GM23338 (cell line): ENCODE results near the gene CLEC14A. TPM values are rescaled to one million over a fixed set of nuclear protein-coding genes. Genes with fewer than 3 reads are reported as not detected.

ENCODE experiments used
- ATAC-seq: fragments of 200-7000 bp; cut with Tn5 transposase; 3 replicates; pipeline ENCODE4 v1.9.1; 2020
- DNase-seq: peaks from one replicate; pipeline ENCODE4 v3.0.0-alpha.2; 2015; ENCODE audit warnings: low spot score
- H2AFZ ChIP-seq: fragments of 200-600 bp; sonication (generic); 2 replicates; pipeline ENCODE4 v1.8.0; 2016; ENCODE audit warnings: antibody characterized with exemption, mild to moderate bottlenecking, moderate library complexity
- H3F3A ChIP-seq: fragments of 200-600 bp; sonication (generic); replicated peaks from 2 replicates; pipeline ENCODE4 v1.8.0; 2017; ENCODE audit warnings: antibody characterized with exemption, mixed run types, low read depth
- H3K27ac ChIP-seq: fragments of 200-600 bp; sonication (generic); 2 replicates; pipeline ENCODE4 v1.6.1; 2016; ENCODE audit warnings: low read depth
- H3K27me3 ChIP-seq: fragments of 200-600 bp; sonication (generic); 2 replicates; pipeline ENCODE4 v1.8.0; 2016; ENCODE audit warnings: mild to moderate bottlenecking, mixed run types, moderate library complexity; ENCODE audit not compliant: insufficient read depth
- H3K36me3 ChIP-seq: fragments of 200-600 bp; sonication (generic); 2 replicates; pipeline ENCODE4 v1.8.0; 2016; ENCODE audit warnings: mild to moderate bottlenecking; ENCODE audit not compliant: insufficient read depth
- H3K4me1 ChIP-seq: fragments of 200-600 bp; sonication (generic); 2 replicates; pipeline ENCODE4 v1.8.0; 2016; ENCODE audit warnings: mild to moderate bottlenecking, moderate library complexity; ENCODE audit not compliant: insufficient read depth
- H3K4me2 ChIP-seq: fragments of 200-600 bp; sonication (generic); 2 replicates; pipeline ENCODE4 v1.7.1; 2017; ENCODE audit warnings: mixed run types
- H3K4me3 ChIP-seq: fragments of 200-600 bp; sonication (generic); 2 replicates; pipeline ENCODE4 v1.6.1; 2016; ENCODE audit warnings: mixed run types
- H3K79me2 ChIP-seq: fragments of 200-600 bp; sonication (generic); replicated peaks from 2 replicates; pipeline ENCODE4 v1.8.0; 2017; ENCODE audit warnings: mild to moderate bottlenecking; ENCODE audit not compliant: insufficient read depth
- H3K9me2 ChIP-seq: fragments of 200-600 bp; sonication (generic); 2 replicates; pipeline ENCODE4 v1.8.0; 2017; ENCODE audit not compliant: insufficient read depth
- H4K20me1 ChIP-seq: fragments of 200-600 bp; sonication (generic); replicated peaks from 2 replicates; pipeline ENCODE4 v1.8.0; 2017; ENCODE audit warnings: mild to moderate bottlenecking; ENCODE audit not compliant: insufficient read depth
- H3K27ac Mint-ChIP-seq: 2 replicates; pipeline ENCODE4 v1.8.0; 2020; ENCODE audit warnings: inconsistent platforms, mild to moderate bottlenecking, moderate library complexity, mixed read lengths
- H3K27me3 Mint-ChIP-seq: 3 replicates; pipeline ENCODE4 v1.8.0; 2022; ENCODE audit warnings: low read depth, mild to moderate bottlenecking, moderate library complexity, mixed read lengths, inconsistent platforms; ENCODE audit not compliant: insufficient read depth, poor library complexity
- H3K36me3 Mint-ChIP-seq: 3 replicates; pipeline ENCODE4 v1.8.0; 2021; ENCODE audit warnings: low read depth, mild to moderate bottlenecking, inconsistent platforms, moderate library complexity, mixed read lengths
- H3K4me1 Mint-ChIP-seq: 3 replicates; pipeline ENCODE4 v1.8.0; 2020; ENCODE audit warnings: mild to moderate bottlenecking, inconsistent platforms, mixed read lengths
- H3K4me3 Mint-ChIP-seq: 3 replicates; pipeline ENCODE4 v1.8.0; 2021; ENCODE audit warnings: moderate library complexity, mild to moderate bottlenecking, inconsistent platforms, mixed read lengths
- H3K9me3 Mint-ChIP-seq: 3 replicates; pipeline ENCODE4 v1.8.0; 2020; ENCODE audit warnings: moderate library complexity, mild to moderate bottlenecking, inconsistent platforms, mixed read lengths
- CREB1 ChIP-seq: fragments of 250-450 bp; sonication (Bioruptor Pico); IDR thresholded peaks from 2 replicates; pipeline ENCODE4 v1.5.0; 2020; ENCODE audit warnings: low read depth, mild to moderate bottlenecking, moderate library complexity
- EZH2 ChIP-seq: fragments of 200-600 bp; sonication (generic); IDR thresholded peaks from one replicate; pipeline ENCODE4 v1.8.0; 2017; ENCODE audit warnings: antibody characterized with exemption, mild to moderate bottlenecking, low read depth; ENCODE audit not compliant: unreplicated experiment
- EZH2phosphoT487 ChIP-seq: fragments of 200-600 bp; sonication (generic); IDR thresholded peaks from one replicate; pipeline ENCODE4 v1.8.1; 2018; ENCODE audit warnings: antibody characterized with exemption; ENCODE audit not compliant: unreplicated experiment
- STAT1 ChIP-seq: IDR thresholded peaks from one replicate; pipeline ENCODE4 v1.6.1; 2016; ENCODE audit warnings: antibody characterized with exemption; ENCODE audit not compliant: unreplicated experiment
- ZNF114 ChIP-seq: fragments of 250-450 bp; sonication (Bioruptor Pico); IDR thresholded peaks from 2 replicates; pipeline ENCODE4 v1.5.0; 2020; ENCODE audit warnings: mild to moderate bottlenecking, moderate library complexity
- polyA plus RNA-seq: library from polyadenylated mRNA; unstranded; fragments of >200 nt; fragmentation: Nextera tagmentation; extraction: Ambion mirVana; gene quantifications from 2 replicates; pipeline ENCODE4 v1.2.1, GENCODE V29; 2016
- total RNA-seq: library from RNA; depleted of rRNA; stranded (reverse); fragments of >200 nt; shearing (Covaris generic); gene quantifications from 2 replicates; pipeline ENCODE4 v1.2.3, GENCODE V29; 2014
- TF ChIP-seq, protein P1 (sequence below): IDR thresholded peaks from 2 replicates; pipeline ENCODE4 v1.6.1; 2016; ENCODE audit warnings: antibody characterized with exemption
- TF ChIP-seq, protein P2 (sequence below), 2 experiments: fragments of 200-600 bp in 1 of 2; sonication (generic) in 1 of 2; conservative IDR thresholded peaks; 2 replicates each; pipeline versions ENCODE4 v1.5.1 to v1.6.1; 2016 to 2017; ENCODE audit warnings: antibody characterized with exemption in 2 of 2, low read depth in 2 of 2, mild to moderate bottlenecking in 2 of 2, moderate library complexity in 1 of 2
- TF ChIP-seq, protein P3 (sequence below): IDR thresholded peaks from one replicate; pipeline ENCODE4 v1.6.1; 2018; ENCODE audit warnings: antibody characterized with exemption; ENCODE audit not compliant: unreplicated experiment

CLEC14A gene
- total and polyA plus RNA-seq, 2 experiments from 2014 or later: not detected

DNA sequence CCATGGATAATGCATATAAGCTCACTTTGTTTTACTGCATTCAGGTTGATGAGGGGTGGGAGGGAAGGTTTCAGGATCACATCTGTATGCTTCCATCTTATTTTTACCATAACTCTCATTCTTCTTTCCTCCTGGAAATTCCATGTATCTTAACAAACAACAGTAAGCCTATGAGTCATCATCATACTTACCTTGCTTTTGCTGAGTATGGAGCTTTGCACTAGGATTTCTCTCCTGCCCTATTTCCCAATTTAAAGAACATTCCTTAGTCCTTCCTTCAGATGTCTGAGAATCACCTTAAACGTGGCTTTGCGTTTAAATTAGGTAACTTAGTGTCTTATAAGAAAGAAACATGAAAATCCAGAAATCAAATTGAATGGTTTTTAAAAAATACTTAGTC, 1.6 kb upstream of the CLEC14A start (continued):
- TF ChIP-seq, protein P1, sequence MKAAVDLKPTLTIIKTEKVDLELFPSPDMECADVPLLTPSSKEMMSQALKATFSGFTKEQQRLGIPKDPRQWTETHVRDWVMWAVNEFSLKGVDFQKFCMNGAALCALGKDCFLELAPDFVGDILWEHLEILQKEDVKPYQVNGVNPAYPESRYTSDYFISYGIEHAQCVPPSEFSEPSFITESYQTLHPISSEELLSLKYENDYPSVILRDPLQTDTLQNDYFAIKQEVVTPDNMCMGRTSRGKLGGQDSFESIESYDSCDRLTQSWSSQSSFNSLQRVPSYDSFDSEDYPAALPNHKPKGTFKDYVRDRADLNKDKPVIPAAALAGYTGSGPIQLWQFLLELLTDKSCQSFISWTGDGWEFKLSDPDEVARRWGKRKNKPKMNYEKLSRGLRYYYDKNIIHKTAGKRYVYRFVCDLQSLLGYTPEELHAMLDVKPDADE: no peak
- TF ChIP-seq EZH2phosphoT487 (no peak), STAT1 (no peak)

DNA sequence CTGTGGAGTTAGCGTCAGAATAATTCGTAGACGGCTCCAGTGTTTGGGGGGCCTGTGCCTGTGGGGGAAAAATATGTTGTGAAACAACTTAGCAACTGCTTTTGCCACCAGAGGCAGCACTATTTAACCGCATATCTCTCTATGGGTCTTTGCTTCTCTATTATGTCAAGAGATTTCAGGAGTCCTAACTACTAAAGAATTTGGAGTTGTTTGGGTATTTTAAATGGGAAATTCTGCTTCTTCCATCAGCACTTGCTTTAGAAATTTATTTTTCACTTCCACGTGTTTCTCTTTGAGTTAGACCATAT, 594 bp upstream of the CLEC14A start:
- TF ChIP-seq ZNF114 (CRISPR knock-in tag) (no peak), EZH2phosphoT487 (no peak)
- TF ChIP-seq, protein P2, sequence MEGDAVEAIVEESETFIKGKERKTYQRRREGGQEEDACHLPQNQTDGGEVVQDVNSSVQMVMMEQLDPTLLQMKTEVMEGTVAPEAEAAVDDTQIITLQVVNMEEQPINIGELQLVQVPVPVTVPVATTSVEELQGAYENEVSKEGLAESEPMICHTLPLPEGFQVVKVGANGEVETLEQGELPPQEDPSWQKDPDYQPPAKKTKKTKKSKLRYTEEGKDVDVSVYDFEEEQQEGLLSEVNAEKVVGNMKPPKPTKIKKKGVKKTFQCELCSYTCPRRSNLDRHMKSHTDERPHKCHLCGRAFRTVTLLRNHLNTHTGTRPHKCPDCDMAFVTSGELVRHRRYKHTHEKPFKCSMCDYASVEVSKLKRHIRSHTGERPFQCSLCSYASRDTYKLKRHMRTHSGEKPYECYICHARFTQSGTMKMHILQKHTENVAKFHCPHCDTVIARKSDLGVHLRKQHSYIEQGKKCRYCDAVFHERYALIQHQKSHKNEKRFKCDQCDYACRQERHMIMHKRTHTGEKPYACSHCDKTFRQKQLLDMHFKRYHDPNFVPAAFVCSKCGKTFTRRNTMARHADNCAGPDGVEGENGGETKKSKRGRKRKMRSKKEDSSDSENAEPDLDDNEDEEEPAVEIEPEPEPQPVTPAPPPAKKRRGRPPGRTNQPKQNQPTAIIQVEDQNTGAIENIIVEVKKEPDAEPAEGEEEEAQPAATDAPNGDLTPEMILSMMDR (conservative IDR thresholded peaks at IDR 0.05; ENCODE audit: low read depth in 2 of 2): peak; percentile 33 to 49
- Histone ChIP-seq H3K36me3 (no peaks in the 10 kb centered on the region), H3K79me2 (no peaks in the 10 kb centered on the region), H3F3A (no peaks in the 10 kb centered on the region), H3K27me3 (peaks cover 95% of the 10 kb centered on the region), H3K9me2 (no peaks in the 10 kb centered on the region), H3K4me2 (peak overlapping the region; percentile 91), H2AFZ (peak overlapping the region; percentile 98; the same call in 1 of the 2 replicates), H3K27ac (no peak overlapping the region), H4K20me1 (no peaks in the 10 kb centered on the region), H3K4me1 (peaks cover 7% of the 10 kb centered on the region; the same call in 1 of the 2 replicates), H3K4me3 (peak overlapping the region; percentile 71)
- H3K27ac Mint-ChIP-seq: no peak overlapping the region
- H3K36me3 Mint-ChIP-seq: no peaks in the 10 kb centered on the region
- DNase-seq (no peak), ATAC-seq (peak; percentile 8)
- peak overlapping the region; percentile 70 for H3K4me3 Mint-ChIP-seq
- H3K9me3 Mint-ChIP-seq: no peaks in the 10 kb centered on the region; the same call in 2 of the 3 replicates
- peaks cover 17% of the 10 kb centered on the region for H3K4me1 Mint-ChIP-seq
- H3K27me3 Mint-ChIP-seq: peaks cover 47% of the 10 kb centered on the region

DNA sequence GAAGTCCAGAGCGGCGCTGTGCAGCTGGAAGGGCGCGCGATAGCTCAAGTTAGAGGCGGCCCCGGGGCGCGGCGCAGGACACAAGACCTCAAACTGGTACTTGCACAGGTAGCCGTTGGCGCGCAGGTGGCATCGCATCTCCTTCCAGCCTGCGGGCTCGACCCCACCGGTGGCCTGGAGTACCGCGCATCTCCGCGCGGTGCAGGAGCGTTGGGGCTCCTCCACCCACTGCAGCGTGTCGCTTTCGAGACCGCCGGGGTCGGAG, 553 bp downstream of the CLEC14A start:
- no peaks in the 10 kb centered on the region for H3K79me2 ChIP-seq
- no peak overlapping the region for H3K27ac ChIP-seq
- H3K4me2 ChIP-seq: peak overlapping the region; percentile 91
- H3K27ac Mint-ChIP-seq: no peak overlapping the region
- peak overlapping the region; percentile 69 for H3K4me3 Mint-ChIP-seq
- H3K4me3 ChIP-seq: peak overlapping the region; percentile 71
- no peaks in the 10 kb centered on the region for H3F3A ChIP-seq
- H3K36me3 Mint-ChIP-seq: no peaks in the 10 kb centered on the region
- DNase-seq (peak; percentile 74), ATAC-seq (peak; percentile 74)
- H3K9me3 Mint-ChIP-seq: no peaks in the 10 kb centered on the region; the same call in 2 of the 3 replicates
- no peaks in the 10 kb centered on the region for H3K9me2 ChIP-seq
- no peaks in the 10 kb centered on the region for H3K36me3 ChIP-seq
- H4K20me1 ChIP-seq: no peaks in the 10 kb centered on the region
- peaks cover 47% of the 10 kb centered on the region for H3K27me3 Mint-ChIP-seq
- peak; percentile 54 for TF ChIP-seq EZH2
- no peak for TF ChIP-seq CREB1 (CRISPR knock-in tag)
- TF ChIP-seq, protein P3, sequence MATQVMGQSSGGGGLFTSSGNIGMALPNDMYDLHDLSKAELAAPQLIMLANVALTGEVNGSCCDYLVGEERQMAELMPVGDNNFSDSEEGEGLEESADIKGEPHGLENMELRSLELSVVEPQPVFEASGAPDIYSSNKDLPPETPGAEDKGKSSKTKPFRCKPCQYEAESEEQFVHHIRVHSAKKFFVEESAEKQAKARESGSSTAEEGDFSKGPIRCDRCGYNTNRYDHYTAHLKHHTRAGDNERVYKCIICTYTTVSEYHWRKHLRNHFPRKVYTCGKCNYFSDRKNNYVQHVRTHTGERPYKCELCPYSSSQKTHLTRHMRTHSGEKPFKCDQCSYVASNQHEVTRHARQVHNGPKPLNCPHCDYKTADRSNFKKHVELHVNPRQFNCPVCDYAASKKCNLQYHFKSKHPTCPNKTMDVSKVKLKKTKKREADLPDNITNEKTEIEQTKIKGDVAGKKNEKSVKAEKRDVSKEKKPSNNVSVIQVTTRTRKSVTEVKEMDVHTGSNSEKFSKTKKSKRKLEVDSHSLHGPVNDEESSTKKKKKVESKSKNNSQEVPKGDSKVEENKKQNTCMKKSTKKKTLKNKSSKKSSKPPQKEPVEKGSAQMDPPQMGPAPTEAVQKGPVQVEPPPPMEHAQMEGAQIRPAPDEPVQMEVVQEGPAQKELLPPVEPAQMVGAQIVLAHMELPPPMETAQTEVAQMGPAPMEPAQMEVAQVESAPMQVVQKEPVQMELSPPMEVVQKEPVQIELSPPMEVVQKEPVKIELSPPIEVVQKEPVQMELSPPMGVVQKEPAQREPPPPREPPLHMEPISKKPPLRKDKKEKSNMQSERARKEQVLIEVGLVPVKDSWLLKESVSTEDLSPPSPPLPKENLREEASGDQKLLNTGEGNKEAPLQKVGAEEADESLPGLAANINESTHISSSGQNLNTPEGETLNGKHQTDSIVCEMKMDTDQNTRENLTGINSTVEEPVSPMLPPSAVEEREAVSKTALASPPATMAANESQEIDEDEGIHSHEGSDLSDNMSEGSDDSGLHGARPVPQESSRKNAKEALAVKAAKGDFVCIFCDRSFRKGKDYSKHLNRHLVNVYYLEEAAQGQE: no peak
- TF ChIP-seq EZH2phosphoT487: peak; percentile 19
- TF ChIP-seq, protein P2 (conservative IDR thresholded peaks at IDR 0.05; ENCODE audit: low read depth in 2 of 2): peak in 1 of 2 experiments; percentile 10; a peak in 1 of 4 replicates
- H3K4me1 Mint-ChIP-seq: peaks cover 17% of the 10 kb centered on the region
- H3K27me3 ChIP-seq: peaks cover 99% of the 10 kb centered on the region
- H3K4me1 ChIP-seq: peaks cover 7% of the 10 kb centered on the region; the same call in 1 of the 2 replicates
- peak overlapping the region; percentile 98 for H2AFZ ChIP-seq
